Central memory CD8-positive, alpha-beta T cell (primary cell): ENCODE measurements around the gene BLVRB.
"Not testable (repeated sequence)": the region's sequence is repeated elsewhere in the genome, so short reads cannot be mapped to it uniquely, and the experiment has no call there.

Experiments used
- ATAC-seq: fragments of 150-1000 bp; cut with Tn5 transposase; replicated peaks from 2 replicates; pipeline ENCODE4 v1.10.0; 2022; ENCODE audit warnings: mild to moderate bottlenecking, moderate FRiP score, moderate number of reproducible peaks; ENCODE audit not compliant: poor library complexity, severe bottlenecking; ENCODE audit errors: extremely low read depth
- DNase-seq, 2 donors: peaks; one replicate each; pipeline ENCODE4 v3.0.0; 2021; ENCODE audit warnings: low spot score in 2 of 2
- H3K27ac Mint-ChIP-seq: one replicate; pipeline ENCODE4 v1.8.0; 2022; ENCODE audit warnings: low read depth, mild to moderate bottlenecking, moderate library complexity, mixed read lengths
- H3K27me3 Mint-ChIP-seq: one replicate; pipeline ENCODE4 v1.8.0; 2022; ENCODE audit warnings: mixed read lengths
- H3K36me3 Mint-ChIP-seq: one replicate; pipeline ENCODE4 v1.8.0; 2022; ENCODE audit warnings: mild to moderate bottlenecking, moderate library complexity, mixed read lengths; ENCODE audit not compliant: insufficient read depth
- H3K4me1 Mint-ChIP-seq: one replicate; pipeline ENCODE4 v1.8.0; 2022; ENCODE audit warnings: mixed read lengths
- H3K4me3 Mint-ChIP-seq: one replicate; pipeline ENCODE4 v1.8.0; 2022; ENCODE audit warnings: mild to moderate bottlenecking, moderate library complexity, mixed read lengths
- H3K9me3 Mint-ChIP-seq: one replicate; pipeline ENCODE4 v1.8.0; 2022; ENCODE audit warnings: mixed read lengths

BLVRB gene

DNA sequence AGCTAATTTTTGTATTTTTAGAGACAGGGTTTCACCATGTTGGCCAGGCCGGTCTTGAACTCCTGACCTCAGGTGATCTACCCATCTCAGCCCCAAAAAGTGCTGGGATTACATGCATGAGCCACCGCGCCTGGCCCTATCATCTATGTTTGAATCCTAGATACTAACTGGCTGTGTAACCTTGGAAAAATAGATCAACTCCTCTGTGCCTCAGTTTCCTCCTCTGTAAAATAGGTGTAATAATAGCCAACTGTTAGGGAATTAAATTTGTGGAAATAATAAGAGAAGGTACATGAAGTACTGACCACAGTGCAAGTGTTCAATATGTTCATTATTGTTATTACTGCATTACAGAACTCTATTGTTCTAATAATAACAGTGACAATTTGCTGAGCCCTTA is 5.6 kb upstream of the BLVRB start:
- H3K4me3 Mint-ChIP-seq = no peak overlapping the region
- H3K27ac Mint-ChIP-seq = no peak overlapping the region
- H3K4me1 Mint-ChIP-seq = peaks cover 7% of the 10 kb centered on the region

DNA sequence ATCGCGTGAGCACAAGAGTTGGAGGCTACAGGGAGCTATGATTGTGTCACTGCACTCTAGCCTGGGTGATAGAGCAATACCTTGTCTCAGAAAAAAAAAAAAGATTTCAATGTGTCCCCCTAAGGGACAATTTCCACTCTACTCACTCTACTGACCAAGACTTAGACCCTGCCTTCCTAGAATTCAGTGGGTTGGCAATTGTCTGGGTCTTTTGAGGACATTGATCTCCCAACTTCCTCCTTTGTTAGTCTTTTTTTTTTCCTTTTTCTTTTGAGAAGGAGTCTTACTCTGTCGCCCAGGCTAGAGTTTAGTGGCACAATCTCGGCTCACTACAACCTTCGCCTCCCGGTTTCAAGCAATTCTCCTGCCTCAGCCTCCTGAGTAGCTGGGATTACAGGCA is 3.5 kb upstream of the BLVRB start:
- peaks cover 22% of the 10 kb centered on the region for H3K36me3 Mint-ChIP-seq
- no peak for DNase-seq
- no peak for ATAC-seq
- H3K4me3 Mint-ChIP-seq = no peak overlapping the region
- peaks cover 27% of the 10 kb centered on the region for H3K4me1 Mint-ChIP-seq
- peak overlapping the region; percentile 59 for H3K27ac Mint-ChIP-seq
- peaks cover 20% of the 10 kb centered on the region for H3K27me3 Mint-ChIP-seq
- no peaks in the 10 kb centered on the region for H3K9me3 Mint-ChIP-seq

More for the DNA sequence above, 5.6 kb upstream of the BLVRB start:
- Mint-ChIP-seq H3K27me3 (peaks cover 19% of the 10 kb centered on the region), H3K9me3 (no peaks in the 10 kb centered on the region), H3K36me3 (peaks cover 11% of the 10 kb centered on the region)
- ATAC-seq = no peak
- DNase-seq = no peak

- peaks cover 20% of the 10 kb centered on the region for H3K27me3 Mint-ChIP-seq
- H3K4me3 Mint-ChIP-seq = peak within 1 kb of the TSS; percentile 84
- H3K27ac Mint-ChIP-seq = peak within 1 kb of the TSS; percentile 96
- H3K9me3 Mint-ChIP-seq = no peaks in the 10 kb centered on the region
- H3K36me3 Mint-ChIP-seq = peaks cover 24% of the 10 kb centered on the region
- H3K4me1 Mint-ChIP-seq = peaks cover 27% of the 10 kb centered on the region
- DNase-seq (no peak), ATAC-seq (no peak)
Observed at GRCh38 chr19:40466985-40467734, 1.6 kb upstream of the BLVRB start, which contains the start of gene SPTBN4. Gene SPTBN4 (plus strand): TSS chr19:40467001. CDS start chr19:40472622, 5,621 bp downstream.

- Mint-ChIP-seq H3K4me1 (peaks cover 32% of the 10 kb centered on the region), H3K27me3 (peaks cover 20% of the 10 kb centered on the region), H3K4me3 (peak overlapping the region; percentile 84), H3K36me3 (peaks cover 24% of the 10 kb centered on the region), H3K27ac (peak overlapping the region; percentile 96), H3K9me3 (no peaks in the 10 kb centered on the region)
- ATAC-seq (peak; percentile 76), DNase-seq (peak; percentile 61 to 94)
Observed at GRCh38 chr19:40466219-40466984, 857 bp upstream of the BLVRB start.

GRCh38 chr19:40465025-40465556 is 454 bp downstream of the BLVRB start:
- ATAC-seq (no peak), DNase-seq (peak in 1 of 2 donors; percentile 51)
- Mint-ChIP-seq H3K4me1 (peaks cover 32% of the 10 kb centered on the region), H3K9me3 (no peaks in the 10 kb centered on the region), H3K27ac (peak overlapping the region; percentile 96), H3K36me3 (peaks cover 24% of the 10 kb centered on the region), H3K27me3 (peaks cover 10% of the 10 kb centered on the region), H3K4me3 (peak overlapping the region; percentile 84)

GRCh38 chr19:40464059-40465024 is 1.2 kb downstream of the BLVRB start:
- H3K27me3 Mint-ChIP-seq = peaks cover 10% of the 10 kb centered on the region
- ATAC-seq (no peak), DNase-seq (peak; percentile 48 to 57)
- peak overlapping the region; percentile 84 for H3K4me3 Mint-ChIP-seq
- peaks cover 32% of the 10 kb centered on the region for H3K4me1 Mint-ChIP-seq
- H3K9me3 Mint-ChIP-seq = no peaks in the 10 kb centered on the region
- H3K27ac Mint-ChIP-seq = peak overlapping the region; percentile 96
- H3K36me3 Mint-ChIP-seq = peaks cover 24% of the 10 kb centered on the region

DNA sequence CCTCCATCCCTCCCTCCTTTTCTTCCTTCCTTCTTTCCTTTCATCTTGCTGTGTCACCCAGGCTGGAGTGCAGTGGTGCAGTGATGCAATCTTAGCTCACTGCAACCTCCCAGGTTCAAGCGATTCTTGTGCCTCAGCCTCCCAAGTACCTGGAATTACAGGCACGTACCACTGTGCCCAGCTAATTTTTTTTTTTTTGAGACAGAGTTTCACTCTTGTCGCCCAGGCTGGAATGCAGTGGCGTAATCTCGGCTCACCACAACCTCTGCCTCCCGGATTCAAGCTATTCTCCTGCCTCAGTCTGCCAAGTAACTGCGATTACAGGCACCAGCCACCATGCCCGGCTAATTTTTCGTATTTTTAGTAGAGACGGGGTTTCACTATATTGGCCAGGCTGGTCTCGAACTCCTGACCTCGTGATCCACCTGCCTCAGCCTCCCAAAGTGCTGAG is 1.9 kb downstream of the BLVRB start:
- H3K27me3 Mint-ChIP-seq = peaks cover 10% of the 10 kb centered on the region
- H3K27ac Mint-ChIP-seq, DNase-seq, ATAC-seq, H3K4me3 Mint-ChIP-seq, H3K9me3 Mint-ChIP-seq: not testable (repeated sequence)
- H3K4me1 Mint-ChIP-seq = peaks cover 32% of the 10 kb centered on the region
- H3K36me3 Mint-ChIP-seq = peaks cover 24% of the 10 kb centered on the region

DNA sequence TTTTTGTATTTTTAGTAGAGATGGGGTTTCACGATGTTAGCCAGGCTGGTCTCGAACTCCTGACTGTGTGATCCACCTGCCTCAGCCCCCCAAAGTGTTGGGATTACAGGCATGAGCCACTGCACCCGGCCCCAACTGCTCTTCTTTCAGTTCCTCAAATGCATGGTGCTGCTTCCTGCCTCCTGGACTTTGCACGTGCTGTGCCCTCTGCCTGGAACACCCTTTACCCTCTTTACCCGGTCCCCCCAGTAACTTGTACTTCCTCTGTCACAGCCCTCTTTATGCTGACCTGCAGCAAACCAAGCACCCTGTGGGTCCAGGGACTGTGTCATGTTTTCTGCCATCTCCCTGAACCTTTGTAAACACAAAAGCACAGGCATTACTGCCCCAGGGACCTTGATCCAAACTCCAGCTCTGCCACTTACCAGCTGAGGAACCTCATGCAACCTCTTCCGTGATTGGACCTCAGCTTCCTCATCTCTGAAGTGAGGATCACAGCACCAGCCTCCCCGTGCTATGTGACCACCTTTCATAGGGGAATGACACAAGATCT is 3.8 kb downstream of the BLVRB start:
- no peak overlapping the region for H3K4me3 Mint-ChIP-seq
- H3K27ac Mint-ChIP-seq = no peak overlapping the region
- no peak for DNase-seq
- H3K9me3 Mint-ChIP-seq = no peaks in the 10 kb centered on the region
- peaks cover 21% of the 10 kb centered on the region for H3K36me3 Mint-ChIP-seq
- peaks cover 7% of the 10 kb centered on the region for H3K27me3 Mint-ChIP-seq
- peaks cover 31% of the 10 kb centered on the region for H3K4me1 Mint-ChIP-seq
- ATAC-seq = no peak

- H3K4me1 Mint-ChIP-seq = peaks cover 15% of the 10 kb centered on the region
- DNase-seq (no peak), ATAC-seq (no peak)
- no peak overlapping the region for H3K4me3 Mint-ChIP-seq
- H3K27ac Mint-ChIP-seq = no peak overlapping the region
- H3K27me3 Mint-ChIP-seq = no peaks in the 10 kb centered on the region
- no peaks in the 10 kb centered on the region for H3K9me3 Mint-ChIP-seq
- peaks cover 6% of the 10 kb centered on the region for H3K36me3 Mint-ChIP-seq
Observed at GRCh38 chr19:40460185-40460584, 5.4 kb downstream of the BLVRB start.

DNA sequence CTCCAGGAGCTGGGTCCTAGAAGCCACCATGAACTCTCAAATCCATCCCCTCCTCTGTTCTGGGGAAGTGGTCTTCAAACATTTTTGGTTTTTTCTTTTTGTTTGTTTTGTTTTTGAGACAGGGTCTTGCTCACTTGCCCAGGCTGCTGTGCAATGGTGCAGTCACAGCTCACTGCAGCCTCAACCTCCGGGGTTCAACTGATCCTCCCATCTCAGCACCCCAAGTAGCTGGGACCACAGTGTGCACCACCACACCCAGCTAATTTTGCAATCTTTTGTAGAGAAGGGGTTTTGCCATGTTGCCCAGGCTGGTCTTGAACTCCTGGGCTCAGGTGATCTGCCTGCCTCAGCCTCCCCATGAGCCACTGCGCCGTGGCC is 7.0 kb downstream of the BLVRB start:
- ATAC-seq = no peak
- Mint-ChIP-seq H3K4me1 (peaks cover 5% of the 10 kb centered on the region), H3K27ac (no peak overlapping the region), H3K4me3 (no peak overlapping the region), H3K9me3 (no peaks in the 10 kb centered on the region), H3K36me3 (peaks cover 2% of the 10 kb centered on the region), H3K27me3 (no peaks in the 10 kb centered on the region)
- no peak for DNase-seq

DNA sequence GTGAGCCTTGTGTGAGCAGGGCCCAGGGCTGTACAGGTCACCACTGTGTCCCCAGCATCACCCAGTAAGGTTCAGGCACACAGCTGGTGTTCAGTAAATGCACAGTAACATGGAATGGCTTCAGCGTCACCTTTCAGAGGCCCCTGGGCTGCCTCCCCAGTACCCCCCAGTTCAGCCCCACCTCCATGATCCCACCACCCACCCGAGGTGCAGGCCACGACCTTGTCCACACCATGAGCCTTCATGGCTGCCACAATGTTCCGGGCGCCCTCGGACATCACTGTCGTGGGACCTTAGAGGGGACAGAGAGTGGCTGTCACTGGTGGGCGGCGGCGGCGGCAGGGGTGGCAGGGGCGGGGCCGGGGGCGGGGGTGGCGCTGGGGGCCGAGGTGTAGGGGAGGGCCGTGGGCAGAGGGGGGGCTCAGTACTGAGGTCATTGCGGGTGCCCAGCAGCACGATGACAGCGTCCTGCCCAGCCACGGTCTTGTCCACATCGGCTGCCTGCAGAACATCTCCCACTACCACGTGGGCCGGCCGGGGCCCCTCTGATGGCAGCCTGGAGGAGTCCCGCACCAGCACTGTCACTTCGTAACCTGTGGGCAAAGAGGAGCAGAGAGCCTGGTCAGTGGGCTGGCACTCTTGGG is 7.5 kb downstream of the BLVRB start:
- Mint-ChIP-seq H3K36me3 (no peaks in the 10 kb centered on the region), H3K4me1 (peaks cover 5% of the 10 kb centered on the region), H3K4me3 (no peak overlapping the region), H3K27me3 (no peaks in the 10 kb centered on the region), H3K9me3 (no peaks in the 10 kb centered on the region), H3K27ac (no peak overlapping the region)
- ATAC-seq (no peak), DNase-seq (no peak)
